Measurements from ENCODE around the gene UNC119.

GRCh38 chr17:28521311-28522085, 30.9 kb downstream of the UNC119 start:
- TF ChIP-seq CTCF (IDR thresholded peaks at IDR 0.05) (no peak), REST (IDR thresholded peaks at IDR 0.05; ENCODE audit: insufficient read depth in 1 of 2, low read depth in 2 of 2, low read length in 1 of 2) (no peak)
